Stomach smooth muscle (tissue), 2 donors: Measurements from ENCODE around the gene PLCB1.

Experiments
- H3K27ac ChIP-seq: one replicate; pipeline ENCODE4 v1.7.0; 2013; ENCODE audit warnings: mild to moderate bottlenecking, low read length, inconsistent platforms
- H3K27me3 ChIP-seq, 2 donors: one replicate each; pipeline ENCODE4 v1.7.0; 2013; ENCODE audit warnings: low read length in 2 of 2; ENCODE audit not compliant: insufficient read depth in 2 of 2, control insufficient read depth in 1 of 2
- H3K36me3 ChIP-seq, 2 donors: one replicate each; pipeline ENCODE4 v1.7.0; 2013; ENCODE audit warnings: low read length in 2 of 2; ENCODE audit not compliant: control insufficient read depth in 2 of 2, insufficient read depth in 2 of 2
- H3K4me1 ChIP-seq: one replicate; pipeline ENCODE4 v1.7.0; 2013; ENCODE audit warnings: low read length; ENCODE audit not compliant: control insufficient read depth, insufficient read depth
- H3K4me3 ChIP-seq, 2 donors: one replicate each; pipeline ENCODE4 v1.7.0; 2013; ENCODE audit warnings: low read length in 2 of 2
- H3K9ac ChIP-seq, 2 donors: one replicate each; pipeline ENCODE4 v1.7.0; 2013; ENCODE audit warnings: low read length in 2 of 2, mild to moderate bottlenecking in 1 of 2
- H3K9me3 ChIP-seq, 2 donors: one replicate each; pipeline ENCODE4 v1.7.0; 2013; ENCODE audit warnings: low read length in 2 of 2; ENCODE audit not compliant: control insufficient read depth in 2 of 2
- donor health status: healthy.
- donor health status: Pancreatic carcinoma.

Gene PLCB1

GRCh38 chr20:8147476-8147875 is 15.4 kb downstream of the PLCB1 start:
- H3K4me3 ChIP-seq, result no peak overlapping the region
- H3K4me1 ChIP-seq, result peaks cover 12% of the 10 kb centered on the region
- H3K36me3 ChIP-seq, result no peaks in the 10 kb centered on the region
- no peak overlapping the region for H3K9ac ChIP-seq
- no peaks in the 10 kb centered on the region for H3K9me3 ChIP-seq
- no peak overlapping the region for H3K27ac ChIP-seq
- no peaks in the 10 kb centered on the region for H3K27me3 ChIP-seq

GRCh38 chr20:8148501-8148900 is 16.4 kb downstream of the PLCB1 start:
- Histone ChIP-seq H3K4me3 (no peak overlapping the region), H3K9me3 (no peaks in the 10 kb centered on the region), H3K36me3 (no peaks in the 10 kb centered on the region), H3K9ac (no peak overlapping the region), H3K4me1 (peaks cover 12% of the 10 kb centered on the region), H3K27ac (no peak overlapping the region), H3K27me3 (no peaks in the 10 kb centered on the region)

- H3K27ac ChIP-seq, result no peak overlapping the region
- H3K9me3 ChIP-seq, result no peaks in the 10 kb centered on the region
- no peak overlapping the region for H3K4me3 ChIP-seq
- H3K27me3 ChIP-seq, result no peaks in the 10 kb centered on the region
- no peaks in the 10 kb centered on the region for H3K36me3 ChIP-seq
- peaks cover 12% of the 10 kb centered on the region for H3K4me1 ChIP-seq
- H3K9ac ChIP-seq, result no peak overlapping the region
These were observed 18.5 kb downstream of the PLCB1 start for GRCh38 chr20:8150591-8150990.

- H3K4me1 ChIP-seq, result peaks cover 18% of the 10 kb centered on the region
- H3K9me3 ChIP-seq, result no peaks in the 10 kb centered on the region
- no peaks in the 10 kb centered on the region for H3K36me3 ChIP-seq
- H3K27ac ChIP-seq, result no peak overlapping the region
- H3K9ac ChIP-seq, result no peak overlapping the region
- H3K4me3 ChIP-seq, result no peak overlapping the region
- no peaks in the 10 kb centered on the region for H3K27me3 ChIP-seq
These were observed 19.3 kb downstream of the PLCB1 start for GRCh38 chr20:8151372-8151771.

GRCh38 chr20:8152183-8152582 is 20.1 kb downstream of the PLCB1 start:
- Histone ChIP-seq H3K9me3 (no peaks in the 10 kb centered on the region), H3K27ac (no peak overlapping the region), H3K36me3 (no peaks in the 10 kb centered on the region), H3K27me3 (no peaks in the 10 kb centered on the region), H3K4me3 (no peak overlapping the region), H3K9ac (no peak overlapping the region), H3K4me1 (peaks cover 18% of the 10 kb centered on the region)

GRCh38 chr20:8152847-8153246 is 20.8 kb downstream of the PLCB1 start:
- no peaks in the 10 kb centered on the region for H3K27me3 ChIP-seq
- no peaks in the 10 kb centered on the region for H3K9me3 ChIP-seq
- peaks cover 18% of the 10 kb centered on the region for H3K4me1 ChIP-seq
- no peak overlapping the region for H3K27ac ChIP-seq
- no peak overlapping the region for H3K9ac ChIP-seq
- H3K4me3 ChIP-seq, result no peak overlapping the region
- H3K36me3 ChIP-seq, result no peaks in the 10 kb centered on the region

- no peaks in the 10 kb centered on the region for H3K27me3 ChIP-seq
- H3K4me1 ChIP-seq, result peaks cover 14% of the 10 kb centered on the region
- no peaks in the 10 kb centered on the region for H3K36me3 ChIP-seq
- H3K9ac ChIP-seq, result peak overlapping the region in 1 of 2 donors; percentile 15
- H3K4me3 ChIP-seq, result peak overlapping the region in 1 of 2 donors; percentile 23
- no peaks in the 10 kb centered on the region for H3K9me3 ChIP-seq
- H3K27ac ChIP-seq, result no peak overlapping the region
These were observed 21.3 kb downstream of the PLCB1 start for GRCh38 chr20:8153281-8153908.

GRCh38 chr20:8154638-8155037 is 22.6 kb downstream of the PLCB1 start:
- H3K9me3 ChIP-seq, result no peaks in the 10 kb centered on the region
- no peaks in the 10 kb centered on the region for H3K27me3 ChIP-seq
- peaks cover 10% of the 10 kb centered on the region for H3K4me1 ChIP-seq
- H3K9ac ChIP-seq, result no peak overlapping the region
- no peak overlapping the region for H3K4me3 ChIP-seq
- H3K36me3 ChIP-seq, result no peaks in the 10 kb centered on the region
- H3K27ac ChIP-seq, result no peak overlapping the region

GRCh38 chr20:8155229-8155628 is 23.2 kb downstream of the PLCB1 start:
- no peak overlapping the region for H3K27ac ChIP-seq
- no peak overlapping the region for H3K9ac ChIP-seq
- H3K4me1 ChIP-seq, result peaks cover 10% of the 10 kb centered on the region
- no peak overlapping the region for H3K4me3 ChIP-seq
- no peaks in the 10 kb centered on the region for H3K9me3 ChIP-seq
- no peaks in the 10 kb centered on the region for H3K27me3 ChIP-seq
- no peaks in the 10 kb centered on the region for H3K36me3 ChIP-seq

- Histone ChIP-seq H3K27ac (peak overlapping the region; percentile 7), H3K9ac (no peak overlapping the region), H3K9me3 (no peaks in the 10 kb centered on the region), H3K27me3 (no peaks in the 10 kb centered on the region), H3K4me3 (no peak overlapping the region), H3K4me1 (peaks cover 10% of the 10 kb centered on the region), H3K36me3 (no peaks in the 10 kb centered on the region)
These were observed 23.7 kb downstream of the PLCB1 start for GRCh38 chr20:8155812-8156211.

GRCh38 chr20:8156235-8157079 is 24.4 kb downstream of the PLCB1 start:
- peak overlapping the region; percentile 7 for H3K27ac ChIP-seq
- H3K36me3 ChIP-seq, result no peaks in the 10 kb centered on the region
- H3K4me3 ChIP-seq, result no peak overlapping the region
- no peaks in the 10 kb centered on the region for H3K27me3 ChIP-seq
- H3K9me3 ChIP-seq, result no peaks in the 10 kb centered on the region
- peaks cover 13% of the 10 kb centered on the region for H3K4me1 ChIP-seq
- H3K9ac ChIP-seq, result no peak overlapping the region
